Fibroblast of lung (primary cell): ENCODE results near the gene PIGK. TPM values are rescaled to one million over a fixed set of nuclear protein-coding genes. Genes with fewer than 3 reads are reported as not detected.

Source experiments
- DNase-seq, 2 donors: peaks; one replicate each; pipeline versions ENCODE4 v3.0.0 to v3.0.0-alpha.2; 2010; ENCODE audit warnings: low read depth in 2 of 2
- H2AFZ ChIP-seq: 2 replicates; pipeline ENCODE4 v1.5.1; 2012; ENCODE audit warnings: low read length, control low read depth, inconsistent platforms
- H3K27ac ChIP-seq: 2 replicates; pipeline ENCODE4 v1.5.1; 2011; ENCODE audit warnings: low read length, control low read depth; ENCODE audit not compliant: insufficient read depth
- H3K27me3 ChIP-seq: 2 replicates; pipeline ENCODE4 v1.5.1; 2011; ENCODE audit warnings: mild to moderate bottlenecking, low read length; ENCODE audit not compliant: control insufficient read depth, insufficient read depth
- H3K36me3 ChIP-seq: 2 replicates; pipeline ENCODE4 v1.5.1; 2011; ENCODE audit warnings: low read length; ENCODE audit not compliant: control insufficient read depth, insufficient read depth
- H3K4me1 ChIP-seq: 2 replicates; pipeline ENCODE4 v1.5.1; 2011; ENCODE audit warnings: low read length; ENCODE audit not compliant: control insufficient read depth, insufficient read depth; ENCODE audit errors: extremely low read depth
- H3K4me2 ChIP-seq: 2 replicates; pipeline ENCODE4 v1.5.1; 2011; ENCODE audit warnings: low read length, control low read depth; ENCODE audit not compliant: insufficient read depth; ENCODE audit errors: extremely low read depth
- H3K4me3 ChIP-seq, 4 experiments: fragments of 200-600 bp in 1 of 4; sonication (generic) in 1 of 4; replicated peaks in 1 of 4; 2 replicates each; pipeline ENCODE4 v1.5.1; 2011 to 2016; ENCODE audit warnings: low read length in 4 of 4, low read depth in 3 of 4, mild to moderate bottlenecking in 3 of 4, control low read depth in 2 of 4, inconsistent platforms in 1 of 4, mixed read lengths in 1 of 4; ENCODE audit not compliant: insufficient read depth in 1 of 4; ENCODE audit errors: control extremely low read depth in 1 of 4
- H3K79me2 ChIP-seq: 2 replicates; pipeline ENCODE4 v1.5.1; 2012; ENCODE audit warnings: mild to moderate bottlenecking, low read length, inconsistent platforms; ENCODE audit not compliant: control insufficient read depth, insufficient read depth
- H3K9ac ChIP-seq: 2 replicates; pipeline ENCODE4 v1.5.1; 2011; ENCODE audit warnings: mild to moderate bottlenecking, low read length, control low read depth; ENCODE audit not compliant: insufficient read depth
- H3K9me3 ChIP-seq: 2 replicates; pipeline ENCODE4 v1.5.1; 2012; ENCODE audit warnings: low read depth, low read length; ENCODE audit not compliant: control insufficient read depth, insufficient read depth
- H4K20me1 ChIP-seq: 2 replicates; pipeline ENCODE4 v1.5.1; 2011; ENCODE audit warnings: low read length; ENCODE audit not compliant: control insufficient read depth, insufficient read depth; ENCODE audit errors: extremely low read depth
- CTCF ChIP-seq, 2 donors: IDR thresholded peaks in 1 of 2; conservative IDR thresholded peaks in 1 of 2; 1 replicate in 1 of 2; 2 replicates in 1 of 2; pipeline ENCODE4 v1.5.1; 2011 to 2012; ENCODE audit warnings: low read length in 2 of 2, control low read depth in 1 of 2, inconsistent platforms in 1 of 2, low read depth in 1 of 2, mild to moderate bottlenecking in 1 of 2
- EZH2 ChIP-seq: IDR thresholded peaks from 2 replicates; pipeline ENCODE4 v1.5.1; 2012; ENCODE audit warnings: low read length, control low read depth, mild to moderate bottlenecking; ENCODE audit errors: missing control alignments
- polyA plus RNA-seq, 2 donors: library from polyadenylated mRNA; depleted of rRNA in 1 of 2; stranded (reverse) in 1 of 2; unstranded in 1 of 2; fragments of >200 nt; gene quantifications; 2 replicates each; pipeline ENCODE4 v1.2.1, GENCODE V29; 2011 to 2012; ENCODE audit warnings: missing spikeins in 1 of 2
- total RNA-seq: library from RNA; depleted of rRNA; stranded (reverse); fragments of >200 nt; gene quantifications from 2 replicates; pipeline ENCODE4 v1.2.1, GENCODE V29; 2014

Gene PIGK
- total and polyA plus RNA-seq, 2 donors (not counting 1 experiment from before 2014, with no cell fraction given), result 55.7 to 58.7 TPM

- no peaks in the 10 kb centered on the region for H3K27me3 ChIP-seq
- no peaks in the 10 kb centered on the region for H3K9me3 ChIP-seq
- no peak overlapping the region for H3K27ac ChIP-seq
- no peak overlapping the region for H3K4me2 ChIP-seq
- no peaks in the 10 kb centered on the region for H3K36me3 ChIP-seq
- no peaks in the 10 kb centered on the region for H3K79me2 ChIP-seq
- no peak for DNase-seq
- no peak overlapping the region for H3K9ac ChIP-seq
- H3K4me1 ChIP-seq, result no peaks in the 10 kb centered on the region
- no peak overlapping the region for H3K4me3 ChIP-seq
- H4K20me1 ChIP-seq, result no peaks in the 10 kb centered on the region
- TF ChIP-seq CTCF (conservative IDR thresholded peaks at IDR 0.05 in 1 of 2, IDR thresholded peaks at IDR 0.05 in 1 of 2; ENCODE audit: low read depth in 1 of 2, low read length in 2 of 2), result no peak
- TF ChIP-seq EZH2, result no peak
- H2AFZ ChIP-seq, result no peak overlapping the region
These were observed 100.5 kb downstream of the PIGK start for GRCh38 chr1:77118712-77119111.

- no peaks in the 10 kb centered on the region for H3K4me1 ChIP-seq
- H3K9me3 ChIP-seq, result no peaks in the 10 kb centered on the region
- H3K4me3 ChIP-seq, result no peak overlapping the region
- H3K9ac ChIP-seq, result no peak overlapping the region
- no peak overlapping the region for H2AFZ ChIP-seq
- no peaks in the 10 kb centered on the region for H3K36me3 ChIP-seq
- no peaks in the 10 kb centered on the region for H3K79me2 ChIP-seq
- no peaks in the 10 kb centered on the region for H4K20me1 ChIP-seq
- no peak overlapping the region for H3K4me2 ChIP-seq
- H3K27me3 ChIP-seq, result no peaks in the 10 kb centered on the region
- H3K27ac ChIP-seq, result no peak overlapping the region
- DNase-seq, result no peak
- TF ChIP-seq EZH2 (no peak), CTCF (conservative IDR thresholded peaks at IDR 0.05 in 1 of 2, IDR thresholded peaks at IDR 0.05 in 1 of 2; ENCODE audit: low read depth in 1 of 2, low read length in 2 of 2) (no peak)
These were observed 114.6 kb downstream of the PIGK start for GRCh38 chr1:77104672-77105071.

GRCh38 chr1:77103486-77103885 lies 115.7 kb downstream of the PIGK start:
- H3K9ac ChIP-seq, result no peak overlapping the region
- no peak overlapping the region for H2AFZ ChIP-seq
- no peaks in the 10 kb centered on the region for H4K20me1 ChIP-seq
- no peak for TF ChIP-seq EZH2
- TF ChIP-seq CTCF (conservative IDR thresholded peaks at IDR 0.05 in 1 of 2, IDR thresholded peaks at IDR 0.05 in 1 of 2; ENCODE audit: low read depth in 1 of 2, low read length in 2 of 2), result no peak
- no peak overlapping the region for H3K4me2 ChIP-seq
- DNase-seq, result no peak
- H3K9me3 ChIP-seq, result no peaks in the 10 kb centered on the region
- no peaks in the 10 kb centered on the region for H3K36me3 ChIP-seq
- H3K27me3 ChIP-seq, result no peaks in the 10 kb centered on the region
- no peaks in the 10 kb centered on the region for H3K4me1 ChIP-seq
- H3K27ac ChIP-seq, result no peak overlapping the region
- no peak overlapping the region for H3K4me3 ChIP-seq
- H3K79me2 ChIP-seq, result no peaks in the 10 kb centered on the region
